Type B pancreatic cell (in vitro differentiated cells): ENCODE measurements around the gene NAALADL1. TPM values are rescaled to one million over a fixed set of nuclear protein-coding genes. Genes with fewer than 3 reads are reported as not detected.
A peak's percentile ranks its signal among the peaks of the same experiment; 100 is the strongest.
"Not testable (repeated sequence)": the region's sequence is repeated elsewhere in the genome, so short reads cannot be mapped to it uniquely, and the experiment has no call there.

ENCODE experiments used
- DNase-seq: peaks from one replicate; pipeline ENCODE4 v3.0.0; 2021; ENCODE audit warnings: mixed read lengths; ENCODE audit not compliant: unreplicated experiment; ENCODE audit errors: extremely low spot score
- H3K27ac Mint-ChIP-seq: 2 replicates; pipeline ENCODE4 v1.8.0; 2021; ENCODE audit warnings: mild to moderate bottlenecking, mixed read lengths
- H3K27me3 Mint-ChIP-seq: 2 replicates; pipeline ENCODE4 v1.8.0; 2021; ENCODE audit warnings: mixed read lengths
- H3K36me3 Mint-ChIP-seq: 2 replicates; pipeline ENCODE4 v1.8.0; 2021; ENCODE audit warnings: mixed read lengths
- H3K4me1 Mint-ChIP-seq: one replicate; pipeline ENCODE4 v1.8.0; 2021; ENCODE audit warnings: mixed read lengths; ENCODE audit not compliant: unreplicated experiment
- H3K4me3 Mint-ChIP-seq: 2 replicates; pipeline ENCODE4 v1.8.0; 2021; ENCODE audit warnings: mild to moderate bottlenecking, mixed read lengths
- H3K9me3 Mint-ChIP-seq: 2 replicates; pipeline ENCODE4 v1.8.0; 2021; ENCODE audit warnings: mixed read lengths
- total RNA-seq: library from RNA; stranded (reverse); gene quantifications from 2 replicates; pipeline ENCODE4 v1.2.1, GENCODE V29; 2021; ENCODE audit warnings: low replicate concordance
- TF ChIP-seq, protein P1 (sequence below): fragments of 200-600 bp; sonication (generic); conservative IDR thresholded peaks from 2 replicates; pipeline ENCODE4 v1.5.0; 2021; ENCODE audit warnings: antibody characterized with exemption, mild to moderate bottlenecking

NAALADL1 gene
- total RNA-seq, 1 donor from 2014 or later = 1.2 TPM

DNA sequence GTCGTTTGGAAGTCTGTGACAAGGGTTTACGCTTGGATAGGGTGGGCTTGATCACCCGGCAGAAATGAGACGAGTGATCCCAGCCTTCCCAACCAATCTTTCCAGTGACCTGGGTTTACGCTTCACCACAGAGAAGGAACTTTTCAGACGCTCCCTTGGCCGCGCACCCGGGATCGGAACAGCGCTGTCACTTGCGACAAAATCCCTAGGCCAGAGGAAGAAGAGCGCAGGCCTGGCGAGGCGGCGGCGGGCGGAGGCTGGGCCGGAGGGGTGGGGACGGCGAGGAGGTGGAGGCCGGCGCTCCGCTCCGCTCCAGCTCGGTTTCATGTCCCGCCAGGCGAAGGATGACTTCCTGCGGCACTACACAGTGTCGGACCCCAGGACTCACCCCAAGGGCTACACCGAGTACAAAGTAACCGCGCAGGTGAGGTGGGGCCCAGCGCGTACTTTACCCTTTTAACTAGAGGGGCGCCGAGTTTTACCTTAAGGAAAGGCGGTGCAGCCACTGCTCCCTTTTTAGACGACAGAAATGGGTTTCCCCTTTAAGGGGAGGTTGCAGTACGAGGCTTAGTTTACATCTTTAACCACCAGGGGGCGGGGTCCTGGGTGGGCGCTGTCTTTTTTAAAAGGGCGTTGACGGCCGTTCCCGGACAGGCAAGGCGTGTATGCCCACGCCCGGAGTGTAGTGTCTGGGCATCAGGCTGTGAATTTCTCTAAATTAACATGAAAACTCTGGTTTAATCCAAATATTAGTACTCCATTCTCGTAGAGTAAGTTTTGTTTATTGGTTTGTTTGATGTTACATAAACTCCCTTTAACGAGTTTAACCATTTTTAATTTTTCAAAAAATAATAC is 30.9 kb downstream of the NAALADL1 start, which contains the start of gene SNX15:
TSS of gene SNX15 (plus strand) at position 227 of the 855 bp plus-strand sequence. CDS start at position 326, 99 bp downstream.
- TF ChIP-seq, protein P1, sequence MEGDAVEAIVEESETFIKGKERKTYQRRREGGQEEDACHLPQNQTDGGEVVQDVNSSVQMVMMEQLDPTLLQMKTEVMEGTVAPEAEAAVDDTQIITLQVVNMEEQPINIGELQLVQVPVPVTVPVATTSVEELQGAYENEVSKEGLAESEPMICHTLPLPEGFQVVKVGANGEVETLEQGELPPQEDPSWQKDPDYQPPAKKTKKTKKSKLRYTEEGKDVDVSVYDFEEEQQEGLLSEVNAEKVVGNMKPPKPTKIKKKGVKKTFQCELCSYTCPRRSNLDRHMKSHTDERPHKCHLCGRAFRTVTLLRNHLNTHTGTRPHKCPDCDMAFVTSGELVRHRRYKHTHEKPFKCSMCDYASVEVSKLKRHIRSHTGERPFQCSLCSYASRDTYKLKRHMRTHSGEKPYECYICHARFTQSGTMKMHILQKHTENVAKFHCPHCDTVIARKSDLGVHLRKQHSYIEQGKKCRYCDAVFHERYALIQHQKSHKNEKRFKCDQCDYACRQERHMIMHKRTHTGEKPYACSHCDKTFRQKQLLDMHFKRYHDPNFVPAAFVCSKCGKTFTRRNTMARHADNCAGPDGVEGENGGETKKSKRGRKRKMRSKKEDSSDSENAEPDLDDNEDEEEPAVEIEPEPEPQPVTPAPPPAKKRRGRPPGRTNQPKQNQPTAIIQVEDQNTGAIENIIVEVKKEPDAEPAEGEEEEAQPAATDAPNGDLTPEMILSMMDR = peak; percentile 94
- DNase-seq = peak; percentile 91
- Mint-ChIP-seq H3K4me1 (peaks cover 12% of the 10 kb centered on the region), H3K36me3 (no peaks in the 10 kb centered on the region), H3K27me3 (no peaks in the 10 kb centered on the region), H3K4me3 (peak within 1 kb of the TSS; percentile 91), H3K9me3 (no peaks in the 10 kb centered on the region), H3K27ac (peak within 1 kb of the TSS; percentile 85)

DNA sequence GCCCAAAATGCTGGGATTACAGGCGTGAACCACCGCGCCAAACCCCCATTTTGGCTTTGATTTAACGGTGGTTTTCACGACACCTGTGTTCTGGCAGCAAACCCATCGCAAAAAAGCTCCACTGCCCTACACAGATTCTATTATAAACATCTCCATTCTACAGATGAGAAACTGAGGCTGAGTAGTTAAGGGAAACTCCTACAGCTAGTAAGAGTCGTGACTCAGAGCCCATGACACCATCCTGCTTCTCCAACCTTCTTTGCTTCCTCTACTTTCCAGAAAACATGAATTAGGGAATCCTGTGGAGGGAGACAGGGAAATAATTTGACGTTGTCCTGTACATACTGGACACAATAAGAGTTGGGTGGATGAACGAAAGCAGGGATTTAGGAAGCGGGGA is 31.5 kb downstream of the NAALADL1 start:
- Mint-ChIP-seq H3K9me3 (no peaks in the 10 kb centered on the region), H3K4me1 (peaks cover 12% of the 10 kb centered on the region), H3K36me3 (peaks cover 5% of the 10 kb centered on the region), H3K27ac (peak overlapping the region; percentile 85), H3K4me3 (peak overlapping the region; percentile 91), H3K27me3 (no peaks in the 10 kb centered on the region)
- DNase-seq = no peak
- TF ChIP-seq, protein P1 = no peak

DNA sequence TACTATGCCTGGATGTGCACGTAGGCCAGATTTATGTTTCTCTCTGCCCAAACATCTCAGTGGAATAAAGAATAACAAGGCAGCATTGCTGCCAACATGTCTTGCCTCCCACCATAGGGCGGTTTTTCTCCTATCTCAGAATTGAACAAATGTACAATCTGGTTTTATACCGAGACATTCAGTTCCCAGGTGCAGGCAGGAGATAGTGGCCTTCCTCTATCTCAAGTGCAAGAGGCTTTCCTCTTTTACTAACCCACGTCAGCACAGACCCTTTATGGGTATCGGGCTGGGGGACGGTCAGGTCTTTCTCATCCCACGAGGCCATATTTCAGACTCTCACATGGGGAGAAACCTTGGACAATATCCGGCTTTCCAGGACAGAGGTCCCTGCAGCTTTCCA is 34.9 kb downstream of the NAALADL1 start:
- not testable (repeated sequence) for H3K9me3 Mint-ChIP-seq, H3K27ac Mint-ChIP-seq, H3K36me3 Mint-ChIP-seq, H3K4me3 Mint-ChIP-seq, DNase-seq, H3K27me3 Mint-ChIP-seq
- peaks cover 12% of the 10 kb centered on the region for H3K4me1 Mint-ChIP-seq

DNA sequence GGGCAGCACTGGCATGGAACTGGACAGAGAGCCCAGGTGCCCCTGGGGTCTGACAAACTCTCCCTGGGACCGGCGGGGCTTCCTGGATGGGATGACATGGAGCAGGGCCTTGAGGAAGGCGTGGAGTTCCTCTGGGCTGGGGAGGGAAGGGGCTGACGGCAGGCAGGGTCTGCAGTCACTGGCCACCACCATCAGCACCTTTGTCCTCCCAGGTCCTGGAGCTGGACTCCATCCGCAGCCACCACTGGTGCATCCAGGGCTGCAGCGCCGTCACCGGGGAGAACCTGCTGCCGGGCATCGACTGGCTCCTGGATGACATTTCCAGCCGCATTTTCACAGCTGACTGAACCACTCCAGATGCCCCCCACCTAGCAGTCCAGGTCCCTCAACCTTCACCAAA is 36.8 kb downstream of the NAALADL1 start:
- Mint-ChIP-seq H3K27me3 (no peaks in the 10 kb centered on the region), H3K9me3 (no peaks in the 10 kb centered on the region), H3K4me3 (no peak overlapping the region), H3K27ac (no peak overlapping the region), H3K36me3 (peaks cover 15% of the 10 kb centered on the region), H3K4me1 (peaks cover 5% of the 10 kb centered on the region)
- DNase-seq = no peak
- TF ChIP-seq, protein P1 = no peak

DNA sequence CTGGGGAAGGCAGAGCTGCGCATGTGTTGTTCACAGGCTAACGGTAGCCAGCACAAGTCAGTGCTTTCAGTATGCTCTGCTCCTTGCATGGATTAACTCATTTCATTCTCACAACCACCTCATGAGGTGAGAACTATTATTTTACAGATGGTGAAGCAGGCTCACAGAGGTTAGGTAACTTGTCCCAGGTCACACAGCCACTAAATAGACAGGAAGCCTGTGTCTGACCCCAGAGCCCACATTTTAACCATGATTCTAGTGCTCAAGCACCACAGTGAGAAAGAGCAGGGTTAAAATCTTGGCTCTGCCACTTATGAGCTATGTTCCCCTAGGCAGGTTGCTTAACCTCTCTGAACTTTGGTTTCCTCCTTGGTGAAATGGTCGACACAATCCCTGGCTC is 37.4 kb downstream of the NAALADL1 start:
- H3K27me3 Mint-ChIP-seq = no peaks in the 10 kb centered on the region
- H3K36me3 Mint-ChIP-seq = peaks cover 19% of the 10 kb centered on the region
- no peaks in the 10 kb centered on the region for H3K9me3 Mint-ChIP-seq
- TF ChIP-seq, protein P1 = no peak
- H3K27ac Mint-ChIP-seq = no peak overlapping the region
- no peak overlapping the region for H3K4me3 Mint-ChIP-seq
- no peak for DNase-seq
- H3K4me1 Mint-ChIP-seq = peaks cover 8% of the 10 kb centered on the region

DNA sequence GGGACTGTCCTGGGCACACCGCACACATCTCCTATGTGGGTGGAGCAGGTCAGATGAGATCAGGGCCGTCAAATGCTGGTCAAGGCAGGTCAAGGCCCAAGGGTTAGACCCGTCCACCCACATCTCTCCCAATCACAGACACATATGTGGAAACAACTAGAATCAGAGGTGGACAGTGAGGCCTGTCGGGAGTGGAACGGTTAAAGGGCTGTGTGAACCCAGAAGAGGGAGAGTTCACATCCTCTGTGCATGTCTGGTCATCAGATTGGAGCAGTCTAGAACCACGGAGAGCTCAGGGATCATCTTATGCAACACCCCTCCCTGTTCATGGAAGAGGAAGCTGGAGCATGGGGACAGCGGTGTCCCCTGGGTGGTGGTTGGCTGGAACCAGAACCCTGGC is 38.5 kb downstream of the NAALADL1 start:
- Mint-ChIP-seq H3K4me1 (peaks cover 8% of the 10 kb centered on the region), H3K27me3 (no peaks in the 10 kb centered on the region), H3K4me3 (no peak overlapping the region), H3K9me3 (no peaks in the 10 kb centered on the region), H3K36me3 (peaks cover 19% of the 10 kb centered on the region), H3K27ac (no peak overlapping the region)
- no peak for DNase-seq
- TF ChIP-seq, protein P1 = no peak
